Skeletal muscle tissue (tissue), 4 donors: ENCODE data around the gene TOM1L2. TPM values are rescaled to one million over a fixed set of nuclear protein-coding genes. Genes with fewer than 3 reads are reported as not detected.
"Not testable (repeated sequence)": the region's sequence is repeated elsewhere in the genome, so short reads cannot be mapped to it uniquely, and the experiment has no call there.

Source experiments
- H3K27ac ChIP-seq: one replicate; pipeline ENCODE4 v1.7.0; 2013; ENCODE audit warnings: mild to moderate bottlenecking, low read depth, low read length, inconsistent platforms
- H3K27me3 ChIP-seq, 3 donors: one replicate each; pipeline ENCODE4 v1.7.0; 2013; ENCODE audit warnings: low read length in 3 of 3; ENCODE audit not compliant: control insufficient read depth in 3 of 3, insufficient read depth in 3 of 3
- H3K36me3 ChIP-seq, 3 donors: one replicate each; pipeline ENCODE4 v1.7.0; 2013; ENCODE audit warnings: low read length in 3 of 3; ENCODE audit not compliant: control insufficient read depth in 3 of 3, insufficient read depth in 3 of 3
- H3K4me1 ChIP-seq, 3 donors: one replicate each; pipeline ENCODE4 v1.7.0; 2013; ENCODE audit warnings: low read length in 3 of 3, mild to moderate bottlenecking in 3 of 3; ENCODE audit not compliant: control insufficient read depth in 3 of 3, insufficient read depth in 3 of 3
- H3K4me3 ChIP-seq, 3 donors: one replicate each; pipeline ENCODE4 v1.7.0; 2013; ENCODE audit warnings: low read length in 3 of 3
- H3K9ac ChIP-seq, 3 donors: one replicate each; pipeline ENCODE4 v1.7.0; 2013; ENCODE audit warnings: low read length in 3 of 3, mild to moderate bottlenecking in 3 of 3, moderate library complexity in 2 of 3, low read depth in 1 of 3
- H3K9me3 ChIP-seq, 3 donors: one replicate each; pipeline ENCODE4 v1.7.0; 2013; ENCODE audit warnings: low read length in 3 of 3; ENCODE audit not compliant: control insufficient read depth in 3 of 3
- total RNA-seq: library from RNA; depleted of rRNA; stranded (reverse); fragments of >200 nt; gene quantifications from one replicate; pipeline ENCODE4 v1.2.3, GENCODE V29; 2014
- donor health status: Osteomylitis.

TOM1L2 gene
- total RNA-seq, 1 donor from 2014 or later, result 14.1 TPM

DNA sequence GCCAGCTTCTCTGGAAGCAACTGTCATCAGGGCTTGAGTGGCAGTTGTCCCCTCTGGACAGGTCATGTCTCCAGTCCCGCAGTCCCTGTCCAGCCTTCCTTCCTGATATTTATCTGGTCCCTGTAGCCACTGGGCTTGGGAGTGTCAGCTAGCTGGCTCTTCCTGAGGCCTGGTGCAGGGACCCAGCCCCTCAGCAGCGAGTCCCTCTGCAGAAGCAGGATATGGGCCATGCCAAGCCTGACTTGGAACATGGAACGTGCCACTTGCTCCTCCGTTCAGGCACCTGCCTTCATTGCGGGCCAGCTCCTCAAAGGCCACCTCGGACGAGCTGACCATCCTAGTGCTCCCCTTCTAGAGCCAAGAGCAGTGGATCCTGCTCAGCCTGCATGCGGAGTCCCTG is 26.7 kb upstream of the TOM1L2 start:
- Histone ChIP-seq H3K36me3 (no peaks in the 10 kb centered on the region), H3K9me3 (no peaks in the 10 kb centered on the region), H3K4me1 (peaks cover 0 to under 1% (median 0%) of the 10 kb centered on the region in 3 donors), H3K9ac (no peak overlapping the region), H3K4me3 (no peak overlapping the region), H3K27ac (no peak overlapping the region), H3K27me3 (no peaks in the 10 kb centered on the region)

DNA sequence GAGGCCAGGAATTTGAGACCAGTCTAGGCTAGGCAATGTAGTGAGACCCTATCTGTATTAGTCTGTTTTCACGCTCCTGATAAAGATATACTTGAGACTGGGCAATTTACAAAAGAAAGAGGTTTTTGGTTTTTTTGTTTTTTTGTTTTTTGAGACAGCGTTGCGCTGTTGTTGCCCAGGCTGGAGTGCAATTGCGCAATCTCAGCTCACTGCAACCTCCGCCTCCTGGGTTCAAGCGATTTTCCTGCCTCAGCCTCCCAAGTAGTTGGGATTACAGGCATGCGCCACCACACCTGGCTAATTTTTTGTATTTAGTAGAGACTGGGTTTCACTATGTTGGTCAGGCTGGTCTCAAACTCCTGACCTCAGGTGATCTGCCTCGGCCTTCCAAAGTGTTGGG is 23.7 kb upstream of the TOM1L2 start:
- H3K4me3 ChIP-seq, H3K27me3 ChIP-seq, H3K4me1 ChIP-seq, H3K36me3 ChIP-seq, H3K9ac ChIP-seq, H3K27ac ChIP-seq, H3K9me3 ChIP-seq: not testable (repeated sequence)

DNA sequence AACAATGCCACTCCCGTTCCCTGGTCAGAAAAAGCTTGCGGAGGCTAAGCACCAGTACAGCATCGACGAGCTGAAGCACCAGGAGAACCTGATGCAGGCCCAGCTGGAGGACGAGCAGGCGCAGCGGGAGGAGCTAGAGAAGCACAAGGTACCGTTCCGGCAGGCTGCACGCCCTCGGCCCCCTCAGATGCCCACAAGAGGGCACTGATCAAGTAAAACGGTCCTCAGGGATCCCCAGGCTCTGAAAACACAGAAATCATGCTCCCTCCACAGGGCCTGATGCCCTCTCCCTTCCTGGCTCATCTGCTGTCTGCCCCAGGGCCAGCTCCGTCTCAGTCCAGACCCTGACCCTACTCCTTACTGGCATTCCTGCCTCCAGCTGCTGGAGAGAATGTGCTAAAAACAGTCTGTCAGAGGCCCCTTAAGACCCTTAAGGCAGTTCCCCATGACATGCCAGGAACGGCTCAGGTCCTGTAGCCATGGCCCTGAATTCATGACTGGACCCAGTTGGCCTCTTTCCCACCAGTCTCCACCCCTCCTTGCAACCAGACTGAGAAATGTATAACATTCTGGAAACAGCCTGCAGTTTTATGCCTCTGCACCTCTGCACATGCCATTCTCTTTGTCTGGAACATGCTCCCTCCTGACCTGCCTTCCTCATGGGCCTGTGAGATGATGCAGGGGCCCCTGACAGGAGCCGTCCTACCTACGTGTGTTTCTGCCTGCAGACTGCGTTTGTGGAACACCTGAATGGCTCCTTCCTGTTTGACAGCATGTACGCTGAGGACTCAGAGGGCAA is 22.3 kb upstream of the TOM1L2 start:
- H3K36me3 ChIP-seq, result peaks cover 0 to 2% (median 0%) of the 10 kb centered on the region in 3 donors
- peaks cover 6 to 10% (median 9%) of the 10 kb centered on the region in 3 donors for H3K4me1 ChIP-seq
- H3K27ac ChIP-seq, result no peak overlapping the region
- H3K9ac ChIP-seq, result no peak overlapping the region
- no peaks in the 10 kb centered on the region for H3K27me3 ChIP-seq
- no peaks in the 10 kb centered on the region for H3K9me3 ChIP-seq
- H3K4me3 ChIP-seq, result no peak overlapping the region

DNA sequence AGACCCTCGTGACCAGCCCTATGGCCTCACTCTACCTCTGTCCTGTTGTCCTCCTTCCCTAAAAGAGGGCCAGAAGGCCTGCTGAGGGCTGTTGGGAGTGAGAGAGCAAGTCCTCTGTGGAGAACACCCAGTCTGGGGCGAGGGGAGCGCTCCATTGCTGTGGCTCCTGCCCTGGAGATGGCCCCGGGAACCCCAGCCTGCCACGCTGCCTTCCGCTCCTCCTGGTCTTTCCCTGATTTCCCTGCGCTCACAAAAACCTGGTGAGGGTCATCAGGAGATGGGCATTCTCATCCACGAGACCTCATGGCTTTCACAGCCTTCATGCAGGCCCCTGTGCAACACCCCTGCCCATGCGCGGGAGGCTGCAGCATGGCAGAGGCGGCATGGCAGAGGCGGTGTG is 21.7 kb upstream of the TOM1L2 start:
- Histone ChIP-seq H3K27ac (no peak overlapping the region), H3K9me3 (no peaks in the 10 kb centered on the region), H3K4me1 (peaks cover 6 to 14% (median 11%) of the 10 kb centered on the region in 3 donors), H3K36me3 (peaks cover 0 to 2% (median 2%) of the 10 kb centered on the region in 3 donors), H3K9ac (no peak overlapping the region), H3K27me3 (no peaks in the 10 kb centered on the region), H3K4me3 (no peak overlapping the region)

DNA sequence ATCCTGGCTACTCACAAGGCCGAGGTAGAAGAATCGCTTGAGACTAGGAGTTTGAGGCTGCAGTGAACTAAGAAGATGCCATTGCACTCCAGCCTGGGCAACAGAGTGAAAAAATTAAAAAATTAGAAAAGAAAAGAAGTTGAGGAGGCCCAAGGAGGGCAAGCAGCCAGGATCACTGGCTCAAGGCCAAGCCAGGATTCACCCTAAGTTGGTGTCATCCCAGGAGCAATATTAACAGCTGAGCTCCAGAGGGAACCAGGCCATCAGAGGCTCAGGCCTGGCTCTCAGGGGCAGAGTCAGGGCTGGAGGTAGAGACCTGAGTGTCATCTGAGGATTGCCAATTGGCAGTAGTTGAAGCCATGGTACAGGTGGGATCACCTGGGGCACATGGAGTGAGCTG is 21.2 kb upstream of the TOM1L2 start:
- no peak overlapping the region for H3K9ac ChIP-seq
- H3K36me3 ChIP-seq, result peaks cover 0 to 2% (median 2%) of the 10 kb centered on the region in 3 donors
- H3K27me3 ChIP-seq, result no peaks in the 10 kb centered on the region
- H3K9me3 ChIP-seq, result no peaks in the 10 kb centered on the region
- H3K4me3 ChIP-seq, result no peak overlapping the region
- no peak overlapping the region for H3K27ac ChIP-seq
- peaks cover 10 to 18% (median 14%) of the 10 kb centered on the region in 3 donors for H3K4me1 ChIP-seq

DNA sequence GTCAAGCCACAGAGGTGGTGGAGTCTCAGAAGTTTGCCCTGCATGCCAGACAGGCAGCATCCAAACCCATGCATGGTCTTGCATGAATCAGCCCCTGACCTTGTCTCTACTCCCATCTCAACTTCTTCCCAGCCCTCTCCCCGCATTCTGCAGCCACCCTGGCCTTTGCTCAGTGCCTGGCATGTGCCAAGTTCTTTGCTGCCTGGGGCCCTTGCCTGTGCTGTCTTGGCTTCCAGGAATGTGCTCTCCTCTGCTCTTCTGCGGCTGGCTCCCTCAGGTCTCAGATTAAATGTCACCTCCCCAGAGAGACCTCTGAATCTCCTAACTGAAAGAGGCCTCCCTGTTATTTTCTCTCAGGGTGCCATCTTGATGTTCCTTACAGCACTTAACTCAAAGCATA is 18.1 kb upstream of the TOM1L2 start:
- no peak overlapping the region for H3K9ac ChIP-seq
- no peak overlapping the region for H3K27ac ChIP-seq

DNA sequence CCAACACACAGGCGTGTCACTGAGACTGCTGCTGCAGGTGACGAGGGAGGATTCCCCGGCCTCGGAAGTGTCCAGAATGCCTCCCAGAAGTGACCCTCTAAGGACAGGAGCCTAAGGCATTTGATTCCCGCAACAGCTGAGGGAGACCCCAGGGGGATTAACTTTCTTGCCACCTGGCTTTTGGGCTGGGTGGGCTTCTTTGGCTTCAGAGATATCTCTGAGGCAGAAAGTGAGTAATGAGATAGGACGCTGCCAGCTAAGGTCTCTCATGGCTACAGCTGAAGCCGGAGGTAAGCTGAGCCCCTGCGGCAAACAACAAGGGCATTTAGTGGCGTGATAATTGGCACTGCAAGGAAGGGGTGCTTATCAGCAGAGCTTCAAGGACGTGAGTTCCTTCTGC is 17.4 kb upstream of the TOM1L2 start:
- no peak overlapping the region for H3K9ac ChIP-seq
- peaks cover 11 to 22% (median 18%) of the 10 kb centered on the region in 3 donors for H3K4me1 ChIP-seq
- H3K4me3 ChIP-seq, result no peak overlapping the region
- H3K9me3 ChIP-seq, result no peaks in the 10 kb centered on the region
- peaks cover 0 to 2% (median 2%) of the 10 kb centered on the region in 3 donors for H3K36me3 ChIP-seq
- H3K27me3 ChIP-seq, result no peaks in the 10 kb centered on the region
- no peak overlapping the region for H3K27ac ChIP-seq

More for the DNA sequence above, 18.1 kb upstream of the TOM1L2 start:
- Histone ChIP-seq H3K36me3 (peaks cover 0 to 2% (median 2%) of the 10 kb centered on the region in 3 donors), H3K4me3 (peak overlapping the region in 1 of 3 donors; percentile 22), H3K9me3 (no peaks in the 10 kb centered on the region), H3K4me1 (peaks cover 11 to 22% (median 18%) of the 10 kb centered on the region in 3 donors), H3K27me3 (no peaks in the 10 kb centered on the region)

DNA sequence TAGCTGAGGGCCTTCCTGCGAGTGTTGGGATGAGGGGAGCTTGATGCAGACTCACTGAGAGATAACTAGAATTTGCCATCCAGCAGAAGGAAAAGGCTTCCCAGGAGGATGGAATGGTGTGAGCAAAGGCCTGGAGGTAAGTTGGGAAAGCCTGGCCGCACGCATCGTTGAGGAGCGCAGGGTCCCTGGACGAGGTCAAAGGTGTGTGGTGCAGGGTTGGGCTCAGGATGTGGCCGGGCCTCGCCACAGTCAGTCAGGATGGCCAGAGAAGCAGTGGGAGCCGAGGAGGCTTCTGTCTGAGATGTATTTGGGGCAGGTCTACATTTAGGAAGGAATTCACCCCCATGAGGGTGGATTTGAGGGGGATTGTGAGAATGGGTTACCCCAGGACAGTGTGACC is 16.9 kb upstream of the TOM1L2 start:
- Histone ChIP-seq H3K36me3 (peaks cover 0 to 2% (median 2%) of the 10 kb centered on the region in 3 donors), H3K27ac (no peak overlapping the region), H3K27me3 (no peaks in the 10 kb centered on the region), H3K4me1 (peaks cover 11 to 22% (median 18%) of the 10 kb centered on the region in 3 donors), H3K9ac (no peak overlapping the region), H3K4me3 (no peak overlapping the region), H3K9me3 (no peaks in the 10 kb centered on the region)

DNA sequence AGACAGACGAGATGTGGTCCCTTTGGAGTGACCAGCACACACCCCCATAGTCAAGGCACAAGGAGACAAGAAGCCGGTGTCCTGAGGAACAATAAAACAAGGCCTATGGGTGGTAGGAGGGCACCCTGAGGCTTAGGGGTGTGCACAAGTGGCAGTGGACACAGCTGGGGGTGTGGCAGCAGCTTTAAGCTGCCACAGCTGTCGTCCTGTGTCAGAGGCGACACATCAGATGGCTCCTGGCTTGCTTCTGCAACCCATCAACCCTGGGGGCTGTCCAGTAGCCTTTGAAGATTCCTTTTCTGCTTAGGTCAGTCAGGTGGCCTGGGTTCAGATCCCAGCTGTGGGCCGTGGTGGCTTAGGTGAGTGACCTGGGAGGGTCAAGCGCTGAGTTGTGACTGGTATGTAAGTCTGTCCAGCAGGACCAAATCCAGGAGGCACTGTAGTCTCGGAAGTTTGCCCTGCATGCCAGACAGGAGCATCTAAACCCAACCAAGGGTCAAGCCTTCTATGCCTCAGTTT is 16.3 kb upstream of the TOM1L2 start:
- no peaks in the 10 kb centered on the region for H3K27me3 ChIP-seq
- H3K4me1 ChIP-seq, result peaks cover 11 to 22% (median 18%) of the 10 kb centered on the region in 3 donors
- H3K27ac ChIP-seq, result no peak overlapping the region
- peaks cover 0 to 2% (median 2%) of the 10 kb centered on the region in 3 donors for H3K36me3 ChIP-seq
- H3K4me3 ChIP-seq, result no peak overlapping the region
- H3K9ac ChIP-seq, result no peak overlapping the region
- H3K9me3 ChIP-seq, result no peaks in the 10 kb centered on the region

DNA sequence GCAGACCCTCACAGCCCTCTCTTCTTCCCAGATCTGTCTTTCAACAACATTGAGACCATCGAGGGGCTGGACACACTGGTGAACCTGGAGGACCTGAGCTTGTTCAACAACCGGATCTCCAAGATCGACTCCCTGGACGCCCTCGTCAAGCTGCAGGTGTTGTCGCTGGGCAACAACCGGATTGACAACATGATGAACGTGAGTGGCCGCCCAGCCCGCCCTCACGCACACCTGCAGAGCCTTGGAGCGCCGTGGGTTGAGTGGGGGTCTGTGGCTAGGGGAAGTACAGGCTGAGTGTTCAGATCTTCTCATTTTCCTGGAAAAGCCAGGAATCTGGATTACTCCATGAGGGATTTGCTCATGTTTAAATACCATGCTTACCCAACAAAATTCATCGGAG is 15.7 kb upstream of the TOM1L2 start:
- H3K27me3 ChIP-seq, result no peaks in the 10 kb centered on the region
- H3K9ac ChIP-seq, result no peak overlapping the region
- H3K36me3 ChIP-seq, result peaks cover 0 to 2% (median 2%) of the 10 kb centered on the region in 3 donors
- no peak overlapping the region for H3K4me3 ChIP-seq
- H3K9me3 ChIP-seq, result no peaks in the 10 kb centered on the region
- H3K27ac ChIP-seq, result no peak overlapping the region
- peaks cover 11 to 22% (median 18%) of the 10 kb centered on the region in 3 donors for H3K4me1 ChIP-seq
